Measurements from ENCODE around the gene PDE6C. TPM values are rescaled to one million over a fixed set of nuclear protein-coding genes. Genes with fewer than 3 reads are reported as not detected.
"Not testable (repeated sequence)": the region's sequence is repeated elsewhere in the genome, so short reads cannot be mapped to it uniquely, and the experiment has no call there.

PDE6C gene
- total RNA-seq, 1 experiment from 2014 or later: not detected

DNA sequence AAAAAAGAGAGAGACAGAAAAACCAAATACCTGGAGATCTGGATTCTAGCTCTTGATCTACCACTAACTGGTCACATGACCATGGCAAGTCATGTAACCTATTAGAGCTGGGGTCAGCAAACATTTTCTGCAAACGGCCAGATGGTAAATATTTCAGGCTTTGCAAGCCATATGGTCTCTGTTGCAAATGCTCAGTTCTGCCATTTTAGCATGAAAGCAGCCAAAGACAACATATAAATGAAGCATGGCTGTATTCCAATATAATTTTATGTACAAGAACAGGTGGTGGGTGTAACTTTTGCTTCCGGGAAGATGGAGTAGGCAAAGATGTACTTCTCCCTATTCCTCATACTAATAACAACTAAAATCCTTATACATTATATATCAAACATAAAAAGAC, 83.4 kb downstream of the PDE6C start:
- DNase-seq: peak; percentile 38 to 68
- H3K36me3 ChIP-seq: peaks cover 20% of the 10 kb centered on the region
- peak overlapping the region; percentile 57 for H3K27ac ChIP-seq
- H3K9me3 ChIP-seq (replicated peaks): no peaks in the 10 kb centered on the region; the same call in 1 of the 2 replicates
- H3K4me3 ChIP-seq: no peak overlapping the region
- peaks cover 9% of the 10 kb centered on the region; the same call in 1 of the 2 replicates for H3K4me1 ChIP-seq
- H3K27me3 ChIP-seq: no peaks in the 10 kb centered on the region

DNA sequence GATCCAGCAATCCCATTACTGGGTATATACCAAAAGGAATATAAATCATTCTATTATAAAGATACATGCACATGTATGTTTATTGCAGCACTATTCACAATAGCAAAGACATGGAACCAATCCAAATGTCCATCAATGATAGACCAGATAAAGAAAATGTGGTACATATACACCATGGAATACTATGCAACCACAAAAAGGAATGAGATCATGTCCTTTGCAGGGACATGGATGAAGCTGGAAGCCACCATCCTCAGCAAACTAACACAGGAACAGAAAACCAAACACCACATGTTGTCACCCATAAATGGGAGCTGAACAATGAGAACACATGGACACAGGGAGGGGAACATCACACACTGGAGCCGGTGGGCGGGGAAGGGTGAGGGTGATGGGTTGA, 84.2 kb downstream of the PDE6C start:
- not testable (repeated sequence) for H3K27ac ChIP-seq; H3K27me3 ChIP-seq; H3K4me1 ChIP-seq; H3K9me3 ChIP-seq (replicated peaks); H3K4me3 ChIP-seq; DNase-seq
- H3K36me3 ChIP-seq: peaks cover 20% of the 10 kb centered on the region

DNA sequence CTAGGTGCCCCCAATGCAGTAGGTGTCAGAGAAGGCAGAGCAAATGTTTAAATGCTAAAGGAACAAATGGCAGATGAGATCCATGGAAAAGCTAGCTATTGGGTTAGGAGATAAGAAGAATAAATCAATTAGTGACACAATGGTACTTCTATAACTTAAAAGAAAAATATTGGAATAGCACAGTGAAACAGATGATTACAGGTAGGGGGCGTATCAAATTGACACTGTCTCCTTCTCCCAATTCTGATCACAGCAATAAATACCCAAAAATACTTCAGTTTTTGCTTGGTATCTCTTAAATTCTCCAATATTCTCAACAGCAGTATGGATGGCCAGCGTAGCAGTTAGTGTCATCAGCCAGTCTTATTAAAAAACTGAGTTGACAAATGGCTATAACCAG, 84.9 kb downstream of the PDE6C start:
- Histone ChIP-seq H3K36me3 (peaks cover 18% of the 10 kb centered on the region), H3K4me1 (peaks cover 9% of the 10 kb centered on the region; the same call in 1 of the 2 replicates), H3K27ac (no peak overlapping the region), H3K9me3 (replicated peaks) (no peaks in the 10 kb centered on the region; the same call in 1 of the 2 replicates), H3K27me3 (no peaks in the 10 kb centered on the region), H3K4me3 (no peak overlapping the region)
- DNase-seq: no peak

DNA sequence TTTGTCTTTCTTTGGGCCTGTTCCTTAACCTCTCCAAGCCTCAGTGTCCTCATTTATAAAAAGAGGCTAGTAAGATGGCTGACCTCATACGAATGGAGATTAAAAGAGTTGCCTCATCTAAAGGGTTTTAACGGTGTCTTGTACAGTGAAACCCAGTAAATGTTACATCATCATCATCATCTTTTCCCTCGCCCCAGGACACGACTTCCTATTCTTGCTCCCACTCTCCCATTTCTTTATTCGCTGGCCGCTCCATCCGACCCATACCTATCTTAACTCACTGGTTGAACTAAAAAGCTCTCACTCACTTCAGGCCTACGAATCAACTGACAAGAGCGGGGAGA, 89.5 kb downstream of the PDE6C start:
- peak overlapping the region; percentile 65 for H3K27ac ChIP-seq
- peak overlapping the region; percentile 60 for H3K4me3 ChIP-seq
- DNase-seq: no peak
- peaks cover 5% of the 10 kb centered on the region; the same call in 1 of the 2 replicates for H3K36me3 ChIP-seq
- no peaks in the 10 kb centered on the region for H3K9me3 ChIP-seq (replicated peaks)
- no peaks in the 10 kb centered on the region; the same call in 1 of the 2 replicates for H3K4me1 ChIP-seq
- no peaks in the 10 kb centered on the region for H3K27me3 ChIP-seq

DNA sequence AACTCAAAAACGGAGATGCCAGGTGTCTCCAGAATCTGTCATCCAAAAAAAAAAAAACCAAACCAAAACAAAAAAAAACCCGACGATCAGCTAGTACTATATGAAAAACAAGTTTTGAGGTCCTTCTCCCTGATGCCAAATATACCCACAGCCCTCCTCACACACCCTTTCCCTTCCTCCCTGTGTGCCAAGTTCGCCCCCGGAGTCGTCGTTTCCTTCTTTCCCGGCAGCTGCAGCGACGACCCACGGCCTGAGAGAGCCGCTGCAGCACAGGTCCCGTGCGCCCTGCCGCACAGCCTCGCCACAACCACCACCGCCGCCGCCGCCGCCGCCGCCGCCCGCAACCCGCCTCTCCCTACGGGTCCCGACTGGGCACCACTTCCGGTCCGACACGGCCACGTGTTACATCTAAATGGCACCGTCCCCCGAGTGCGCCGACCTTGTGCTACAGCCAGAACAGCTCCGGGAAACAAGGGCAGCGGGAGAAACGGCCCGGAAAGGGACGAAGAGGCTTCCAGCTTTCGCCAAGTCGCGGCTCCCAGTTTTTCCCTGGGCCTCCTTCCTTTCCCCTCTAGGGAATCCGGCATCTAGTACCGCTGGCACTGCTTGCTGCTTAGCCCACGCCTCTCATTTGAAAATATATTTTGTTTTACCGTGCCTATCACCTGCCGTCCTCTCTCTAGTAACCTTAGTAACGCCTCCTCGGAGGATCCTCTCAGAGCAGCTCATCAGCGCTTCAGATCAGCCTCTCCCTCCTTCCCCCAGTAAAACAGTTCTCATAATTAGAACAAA, 90.1 kb downstream of the PDE6C start, which contains the start of gene FRA10AC1:
FRA10AC1 (minus strand) TSS at position 383 of the 792 bp plus-strand sequence. CDS start 2,486 bp downstream, outside the sequence.
- Histone ChIP-seq H3K27ac (peak within 1 kb of the TSS; percentile 65), H3K9me3 (replicated peaks) (no peaks in the 10 kb centered on the region), H3K27me3 (no peaks in the 10 kb centered on the region), H3K36me3 (peaks cover 5% of the 10 kb centered on the region; the same call in 1 of the 2 replicates), H3K4me3 (peak within 1 kb of the TSS; percentile 60), H3K4me1 (no peaks in the 10 kb centered on the region; the same call in 1 of the 2 replicates)
- DNase-seq: peak; percentile 84 to 88

DNA sequence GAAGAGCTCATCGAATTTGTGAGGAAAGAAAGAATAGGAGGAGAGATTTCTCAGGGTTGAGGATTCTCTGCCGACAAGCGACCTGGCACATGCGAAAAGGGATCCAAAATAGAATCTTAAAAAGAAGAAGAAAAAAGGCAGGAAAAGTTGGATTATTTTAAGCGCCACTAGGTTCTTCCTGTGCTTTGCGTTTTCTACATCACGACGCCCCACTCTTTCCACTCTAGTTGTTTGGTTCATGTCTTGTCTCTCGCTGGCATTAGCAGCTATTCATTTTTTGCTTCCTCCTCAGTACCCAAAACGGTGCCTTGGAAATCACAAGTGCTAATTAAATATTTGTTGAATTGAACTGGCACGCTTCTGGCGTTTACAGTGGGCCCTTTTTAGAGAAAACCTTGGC, 90.7 kb downstream of the PDE6C start:
- H3K9me3 ChIP-seq (replicated peaks): no peaks in the 10 kb centered on the region
- H3K27me3 ChIP-seq: no peaks in the 10 kb centered on the region
- H3K4me1 ChIP-seq: no peaks in the 10 kb centered on the region; the same call in 1 of the 2 replicates
- H3K4me3 ChIP-seq: peak overlapping the region; percentile 60
- peak in 1 of 2 experiments; percentile 22 for DNase-seq
- peak overlapping the region; percentile 65 for H3K27ac ChIP-seq
- peaks cover 4% of the 10 kb centered on the region; the same call in 1 of the 2 replicates for H3K36me3 ChIP-seq

DNA sequence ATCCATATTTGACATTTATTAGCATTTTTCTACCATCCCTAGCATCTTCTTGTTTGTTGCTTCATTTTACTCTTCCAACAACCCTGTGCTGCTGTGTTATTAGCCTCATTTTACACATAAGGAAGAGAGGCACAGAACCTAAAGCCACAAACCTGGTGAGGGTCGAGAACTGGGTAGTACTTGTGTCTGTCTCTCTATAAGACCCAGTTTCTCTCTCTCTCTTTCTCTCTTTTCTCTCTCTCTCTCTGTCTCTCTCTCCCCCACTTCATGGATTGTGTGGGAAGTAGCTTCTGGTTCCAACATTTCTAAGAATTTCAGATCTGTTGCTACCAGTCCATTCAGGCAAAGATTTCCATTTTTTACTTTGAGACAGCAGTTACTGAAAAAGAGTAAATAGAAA, 91.5 kb downstream of the PDE6C start:
- H3K4me1 ChIP-seq: no peaks in the 10 kb centered on the region; the same call in 1 of the 2 replicates
- no peaks in the 10 kb centered on the region for H3K9me3 ChIP-seq (replicated peaks)
- H3K27me3 ChIP-seq: no peaks in the 10 kb centered on the region
- DNase-seq: no peak
- H3K27ac ChIP-seq: no peak overlapping the region
- H3K4me3 ChIP-seq: no peak overlapping the region
- H3K36me3 ChIP-seq: 0 out of 2 replicates have a peak, but pooled peaks cover 3% of the 10 kb centered on the region

DNA sequence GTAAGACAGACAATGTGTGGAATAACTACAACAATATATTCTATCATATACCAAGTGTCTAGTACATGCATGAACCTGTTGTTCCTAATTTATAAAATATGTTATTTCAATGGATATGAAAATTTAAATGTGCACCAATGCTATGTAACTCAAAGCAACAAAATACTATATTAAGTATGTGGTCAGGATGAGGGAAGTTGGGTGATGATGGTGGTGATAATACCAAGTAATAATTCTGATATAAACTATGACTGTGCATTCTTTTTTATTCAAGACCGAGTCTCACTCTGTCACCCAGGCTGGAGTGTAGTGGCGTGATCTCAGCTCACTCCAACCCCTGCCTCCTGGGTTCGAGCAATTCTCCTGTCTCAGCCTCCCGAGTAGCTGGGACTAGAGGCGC, 92.1 kb downstream of the PDE6C start:
- no peak for DNase-seq

DNA sequence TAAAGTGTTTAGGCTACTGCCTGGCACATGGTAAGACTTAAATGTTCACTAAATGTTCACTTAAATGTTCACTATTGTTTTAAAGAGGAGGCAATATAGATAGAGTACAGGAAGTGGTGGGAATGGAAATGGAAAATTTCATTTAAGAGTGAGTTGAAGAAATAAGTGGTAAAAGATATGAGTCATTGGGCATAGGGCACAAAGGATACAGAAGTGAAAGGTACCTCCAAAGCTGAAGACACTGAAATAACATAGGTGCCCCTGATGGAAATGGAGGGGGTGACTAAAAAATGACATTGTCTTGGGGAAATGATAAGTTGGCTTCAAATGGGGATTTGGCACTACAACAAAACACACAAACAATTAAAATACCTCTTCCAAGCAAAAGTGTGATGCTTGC, 95.3 kb downstream of the PDE6C start:
- H3K4me1 ChIP-seq: peaks cover 18% of the 10 kb centered on the region
- H3K36me3 ChIP-seq: no peaks in the 10 kb centered on the region
- no peak overlapping the region for H3K27ac ChIP-seq
- no peaks in the 10 kb centered on the region for H3K27me3 ChIP-seq
- no peak for DNase-seq
- H3K9me3 ChIP-seq (replicated peaks): no peaks in the 10 kb centered on the region
- H3K4me3 ChIP-seq: no peak overlapping the region

More for the DNA sequence above, 92.1 kb downstream of the PDE6C start:
- no peak overlapping the region for H3K27ac ChIP-seq
- H3K27me3 ChIP-seq: no peaks in the 10 kb centered on the region
- H3K4me1 ChIP-seq: no peaks in the 10 kb centered on the region; the same call in 1 of the 2 replicates
- no peak overlapping the region for H3K4me3 ChIP-seq
- no peaks in the 10 kb centered on the region for H3K9me3 ChIP-seq (replicated peaks)
- H3K36me3 ChIP-seq: 0 out of 2 replicates have a peak, but pooled peaks cover 3% of the 10 kb centered on the region

DNA sequence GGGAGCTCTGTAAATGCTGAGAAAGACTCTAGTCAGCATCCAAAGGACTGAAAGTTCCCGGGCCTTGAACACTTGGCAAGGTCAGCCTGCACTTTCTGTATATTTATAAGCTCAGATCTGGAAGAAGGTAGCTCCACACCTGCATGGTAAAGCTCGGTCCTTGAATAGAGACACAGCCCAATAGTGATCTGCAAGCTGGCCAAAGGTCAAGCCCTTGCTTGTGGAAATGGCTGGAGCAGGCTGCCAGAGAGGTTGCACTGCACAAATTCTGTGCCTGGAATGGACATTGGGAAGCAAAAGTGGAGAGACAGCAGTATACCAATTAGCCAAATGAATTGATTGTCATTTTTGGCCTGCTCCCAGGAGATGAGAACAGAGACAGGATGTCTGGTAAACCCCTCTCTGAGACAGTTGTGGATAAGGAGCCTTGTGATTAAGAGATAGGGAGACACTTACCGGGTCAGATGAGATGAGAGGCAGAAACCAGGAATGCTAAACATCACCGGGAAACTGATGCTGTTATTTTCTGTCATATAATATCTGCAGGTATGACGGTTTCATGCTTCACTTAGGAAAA, 98.1 kb downstream of the PDE6C start:
- no peak overlapping the region for H3K4me3 ChIP-seq
- no peaks in the 10 kb centered on the region for H3K9me3 ChIP-seq (replicated peaks)
- peak; percentile 12 to 34 for DNase-seq
- no peaks in the 10 kb centered on the region for H3K27me3 ChIP-seq
- peak overlapping the region; percentile 11; the same call in 1 of the 2 replicates for H3K27ac ChIP-seq
- H3K4me1 ChIP-seq: peaks cover 18% of the 10 kb centered on the region; the same call in 1 of the 2 replicates
- no peaks in the 10 kb centered on the region for H3K36me3 ChIP-seq

DNA sequence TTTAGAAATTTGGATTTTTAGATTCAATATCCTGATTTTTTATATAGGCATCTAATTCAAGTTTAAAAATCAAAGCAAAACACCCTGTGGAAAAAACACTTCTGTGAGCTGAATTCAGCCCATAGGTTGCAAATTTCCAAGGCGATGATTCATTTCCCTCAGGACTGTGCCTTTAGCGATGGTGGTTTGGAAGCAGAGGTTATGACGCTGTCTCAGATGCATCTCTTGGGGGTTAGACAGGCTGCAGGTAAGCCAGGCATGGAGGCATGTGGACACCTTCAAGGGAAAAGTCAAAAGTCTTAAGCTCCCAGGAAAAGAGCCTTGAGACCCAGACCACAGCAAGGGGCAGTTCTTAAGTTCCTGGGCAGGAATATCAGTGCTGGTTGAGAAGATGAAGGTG, 99.6 kb downstream of the PDE6C start:
- no peaks in the 10 kb centered on the region for H3K36me3 ChIP-seq
- H3K4me3 ChIP-seq: no peak overlapping the region
- no peaks in the 10 kb centered on the region for H3K27me3 ChIP-seq
- no peaks in the 10 kb centered on the region for H3K9me3 ChIP-seq (replicated peaks)
- no peak for DNase-seq
- peaks cover 18% of the 10 kb centered on the region; the same call in 1 of the 2 replicates for H3K4me1 ChIP-seq
- H3K27ac ChIP-seq: no peak overlapping the region

DNA sequence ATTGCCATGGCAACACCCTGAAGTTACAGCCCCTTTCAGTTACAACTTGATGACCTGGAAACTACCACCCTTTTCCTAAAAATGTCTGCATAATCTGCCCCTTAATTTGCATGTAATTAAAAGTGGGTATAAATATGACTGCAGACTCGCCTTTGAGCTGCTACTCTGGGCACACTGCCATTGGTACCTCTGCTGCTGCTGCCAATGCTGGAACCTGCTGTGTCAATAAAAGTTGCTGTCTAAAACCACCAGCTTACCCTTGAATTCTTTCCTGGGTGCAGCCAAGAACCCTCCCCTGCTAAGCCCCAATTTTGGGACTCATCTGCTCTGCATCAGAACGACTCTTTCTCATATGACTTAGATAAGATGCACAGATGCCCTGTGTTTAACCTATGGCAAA, 100.3 kb downstream of the PDE6C start:
- no peaks in the 10 kb centered on the region for H3K36me3 ChIP-seq
- H3K27me3 ChIP-seq: no peaks in the 10 kb centered on the region
- DNase-seq: no peak
- H3K4me3 ChIP-seq: no peak overlapping the region
- no peaks in the 10 kb centered on the region for H3K9me3 ChIP-seq (replicated peaks)
- H3K27ac ChIP-seq: no peak overlapping the region
- H3K4me1 ChIP-seq: peaks cover 18% of the 10 kb centered on the region; the same call in 1 of the 2 replicates

DNA sequence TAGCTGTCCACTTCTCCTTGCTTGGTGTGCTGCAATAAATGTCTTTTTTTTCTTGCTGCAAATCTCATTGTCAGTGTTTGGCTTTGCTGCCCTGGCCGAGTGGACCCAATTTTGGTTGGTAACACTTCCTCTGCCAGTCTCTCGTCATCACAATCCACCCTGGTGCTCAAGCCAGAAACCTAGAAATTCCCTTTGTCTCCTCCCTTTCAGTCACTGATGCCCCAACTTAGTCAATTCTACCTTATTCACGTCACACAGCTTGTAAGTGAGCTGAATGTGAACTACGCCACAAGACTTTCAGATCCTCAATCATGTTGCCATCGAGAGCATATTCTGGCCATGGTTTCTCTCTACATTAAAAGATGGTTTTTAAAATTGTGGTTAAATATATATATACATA, 103.0 kb downstream of the PDE6C start:
- Histone ChIP-seq H3K27me3 (no peaks in the 10 kb centered on the region), H3K4me3 (no peak overlapping the region), H3K27ac (no peak overlapping the region), H3K9me3 (replicated peaks) (no peaks in the 10 kb centered on the region), H3K4me1 (peaks cover 12% of the 10 kb centered on the region; the same call in 1 of the 2 replicates), H3K36me3 (no peaks in the 10 kb centered on the region)
- no peak for DNase-seq

Measured in SJCRH30 (cell line).